ENCODE data around the gene STK40.

The STK40 gene

GRCh38 chr1:36397378-36398230 lies 11.9 kb upstream of the STK40 start, which contains the start of gene LSM10:
Gene LSM10, minus strand, starts transcription at chr1:36397908. Its CDS starts 3,779 bp downstream, at chr1:36394129.
- no peak for DNase-seq

GRCh38 chr1:36397083-36397377 lies 11.3 kb upstream of the STK40 start:
- no peak for DNase-seq

DNA sequence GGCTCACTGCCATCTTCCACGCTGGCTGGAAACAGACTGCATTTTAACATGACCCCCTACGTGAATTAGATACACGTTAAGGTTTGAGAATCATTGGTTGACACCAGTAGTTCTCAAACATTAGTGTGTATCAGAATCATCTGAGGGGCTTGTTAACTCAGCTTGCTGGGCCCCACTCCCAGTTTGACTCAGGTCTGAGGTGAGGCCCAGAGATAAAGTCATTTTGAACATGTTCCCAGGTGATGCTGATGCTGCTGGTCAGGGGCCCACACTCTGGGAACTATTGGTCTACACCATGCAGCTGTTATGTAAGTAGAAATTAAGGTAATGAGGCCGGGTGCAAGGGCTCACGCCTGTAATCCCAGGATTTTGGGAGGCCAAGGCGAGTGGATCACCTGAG lies 10.6 kb upstream of the STK40 start:
- no peak for DNase-seq

DNA sequence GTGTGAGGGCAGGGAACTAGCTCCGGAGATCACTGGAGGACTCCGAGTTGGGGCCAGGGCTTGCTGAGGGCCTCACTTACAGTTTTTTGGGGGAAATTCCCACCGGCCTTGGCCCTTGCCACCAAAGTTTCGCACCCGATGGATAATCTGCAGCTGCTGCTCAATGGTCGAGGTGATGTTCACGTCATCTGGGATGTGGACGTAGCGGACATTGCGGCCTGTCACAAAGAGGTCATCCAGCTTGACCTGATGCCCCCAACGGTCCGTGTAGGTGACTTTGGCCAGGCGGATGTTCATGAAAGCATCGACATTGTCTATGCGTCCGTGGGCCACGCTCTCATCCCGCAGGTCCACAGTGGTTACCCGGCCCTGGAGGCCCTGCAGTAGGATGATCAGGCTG lies 8.0 kb upstream of the STK40 start:
- no peak for DNase-seq

GRCh38 chr1:36392836-36393235 lies 7.1 kb upstream of the STK40 start:
- DNase-seq: no peak

DNA sequence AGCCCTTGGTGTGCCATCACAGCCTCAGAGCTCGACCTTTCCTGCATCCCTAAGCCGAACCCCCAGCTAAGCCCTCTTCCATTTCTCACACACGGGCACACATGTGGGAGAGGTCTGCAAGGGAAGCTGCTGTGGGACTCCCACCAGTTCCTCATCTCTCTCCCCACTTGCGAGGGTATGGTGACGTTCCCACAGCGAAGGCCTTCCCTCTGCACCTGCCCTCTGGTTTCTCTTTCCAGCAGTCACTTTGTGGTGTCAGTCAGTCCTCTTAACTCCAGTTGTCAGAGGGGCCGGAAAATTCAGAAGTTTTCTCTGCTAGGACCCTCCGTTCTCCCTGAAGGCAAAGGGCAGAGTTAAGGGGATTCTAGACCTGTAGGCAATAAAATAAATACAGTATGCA lies 5.5 kb upstream of the STK40 start:
- DNase-seq: no peak

GRCh38 chr1:36390411-36390810 lies 4.7 kb upstream of the STK40 start:
- DNase-seq: no peak

DNA sequence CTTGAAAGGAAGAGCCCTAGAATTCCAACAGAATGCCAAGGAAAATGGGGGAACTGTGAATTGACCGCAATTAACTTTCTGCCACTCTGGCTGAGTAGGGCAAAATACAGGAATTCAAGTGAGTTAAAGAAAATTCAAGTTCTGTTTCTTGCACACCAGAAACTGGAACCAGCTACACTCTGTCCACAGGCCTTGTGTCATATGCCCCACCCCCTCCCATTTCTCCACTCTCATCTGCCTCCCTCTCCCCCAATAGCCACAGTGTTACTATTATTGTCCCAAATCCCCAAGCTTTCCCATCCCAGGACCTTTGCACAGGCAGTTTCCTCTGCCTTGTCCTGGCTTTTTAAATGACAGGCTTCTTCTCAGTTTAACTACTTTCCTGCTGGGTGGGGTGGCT lies 4.3 kb upstream of the STK40 start:
- no peak for DNase-seq

DNA sequence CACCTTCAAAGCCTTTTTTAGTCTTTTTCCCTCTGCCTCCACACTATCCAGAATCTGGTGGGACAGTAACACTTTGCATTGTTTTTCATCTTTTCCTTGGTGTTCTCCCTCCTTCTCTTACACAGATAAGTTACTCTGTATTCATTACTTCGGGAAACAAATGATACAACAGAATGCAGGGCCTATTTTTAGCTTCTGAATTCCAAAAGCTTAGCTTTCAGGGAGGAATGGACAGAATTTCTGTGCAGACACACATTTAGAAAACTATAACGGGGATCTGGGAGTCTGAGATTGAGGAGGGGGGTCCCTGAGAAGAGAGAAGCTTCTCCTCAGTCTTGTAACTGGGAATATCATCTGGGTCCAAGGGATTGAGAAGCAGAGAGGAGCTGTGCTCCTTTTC lies 3.5 kb upstream of the STK40 start:
- no peak for DNase-seq

DNA sequence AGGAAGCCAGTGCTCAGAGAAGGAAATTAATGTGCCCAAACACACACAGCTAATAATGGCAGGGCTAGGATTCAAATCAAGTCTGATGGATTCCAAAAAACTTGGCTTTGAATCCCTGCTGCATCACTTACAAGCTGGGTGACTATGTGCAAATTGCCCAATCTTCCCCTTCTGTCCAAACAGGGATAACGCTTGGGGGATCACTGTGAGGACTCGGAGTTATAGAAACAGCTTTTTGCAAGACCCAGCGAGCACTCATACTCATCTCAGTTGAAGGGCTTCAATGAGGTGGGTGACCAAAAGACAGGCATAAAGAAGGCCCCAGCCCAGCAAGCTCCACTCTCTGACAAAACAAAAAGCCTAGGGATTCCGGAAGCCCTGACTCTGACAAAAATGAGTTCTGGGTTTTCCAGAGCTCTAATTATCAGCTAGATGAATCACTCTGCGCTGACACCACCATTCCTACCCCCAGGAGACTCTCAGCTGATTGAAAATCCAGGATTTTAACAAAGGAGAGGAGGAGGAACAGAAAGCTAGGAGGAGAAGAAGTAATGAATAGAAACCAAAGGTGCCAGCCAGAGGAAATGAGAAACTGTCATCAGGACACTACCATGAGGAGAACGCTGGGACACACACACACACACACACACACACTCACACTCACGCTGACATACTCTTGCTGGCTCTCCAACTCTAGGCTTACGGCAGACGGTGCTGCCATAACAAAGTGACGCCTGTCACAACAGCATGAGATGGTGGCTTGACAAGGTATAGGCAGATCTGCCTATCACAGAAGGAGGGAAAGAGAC lies 1.6 kb upstream of the STK40 start:
- DNase-seq: no peak

DNA sequence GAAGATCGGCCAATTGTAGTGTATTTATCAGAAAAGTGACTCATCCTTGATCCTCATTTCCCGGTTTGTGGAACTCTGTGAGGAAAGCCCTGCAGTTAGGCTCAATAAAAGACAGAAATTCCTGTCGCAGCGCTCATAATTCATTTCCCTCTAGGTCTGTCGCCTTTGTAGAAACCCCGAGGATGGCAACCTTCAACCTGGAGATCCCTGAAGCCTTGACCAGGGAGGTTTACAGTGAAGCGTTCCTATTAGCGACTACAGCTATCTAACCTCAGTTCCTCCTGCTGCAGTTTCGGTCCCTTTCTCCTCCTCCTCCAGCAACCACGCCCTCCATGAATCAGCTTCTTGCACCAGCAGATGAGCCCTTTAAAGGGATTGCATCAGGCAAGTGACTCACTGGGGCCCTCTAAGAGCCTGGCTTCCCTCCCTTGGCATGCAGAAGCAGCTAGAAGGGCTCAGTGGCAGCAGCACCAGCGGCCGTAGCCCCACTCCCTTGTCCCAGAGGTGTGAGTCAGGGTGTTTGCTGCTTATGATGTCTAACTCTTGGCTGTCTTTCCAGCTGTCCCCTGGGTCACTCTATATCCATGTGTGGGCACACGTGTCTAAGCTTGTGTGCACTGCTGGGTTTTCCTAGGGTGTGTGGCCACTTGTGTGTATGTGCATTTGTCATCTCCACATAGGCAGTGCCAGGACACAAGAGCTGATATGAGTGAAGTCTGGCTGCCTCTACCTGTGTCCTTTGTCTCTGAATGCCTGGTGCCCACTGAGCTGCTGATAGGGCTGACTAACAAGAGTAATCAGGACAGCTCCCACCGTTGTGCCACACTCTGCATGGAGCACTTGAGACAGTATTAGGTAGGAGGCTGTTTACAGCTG lies 779 bp upstream of the STK40 start:
- DNase-seq: no peak

- DNase-seq: no peak
Measured at GRCh38 chr1:36384542-36385409, 948 bp downstream of the STK40 start.

DNA sequence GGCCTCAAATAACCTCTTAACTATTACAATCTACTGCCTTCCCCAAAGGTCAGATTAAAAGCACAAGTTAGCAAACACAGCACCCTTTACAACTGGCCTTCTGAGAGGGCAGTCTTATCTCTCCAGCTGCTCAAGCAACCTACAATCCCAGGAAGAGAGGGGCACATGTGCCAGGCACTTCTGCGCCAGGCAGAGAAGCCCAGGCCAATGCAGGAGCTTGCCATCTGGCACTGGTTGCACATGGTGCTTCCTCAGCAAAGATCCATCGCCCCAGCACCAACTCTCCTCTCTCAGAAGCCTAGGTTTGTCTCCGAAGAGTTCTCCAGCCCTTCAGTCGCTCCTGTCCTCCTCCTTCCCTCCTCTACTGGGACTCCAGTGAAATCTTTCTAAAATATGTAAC lies 2.5 kb downstream of the STK40 start:
- no peak for DNase-seq

- no peak for DNase-seq
Measured at GRCh38 chr1:36382669-36383068, 3.1 kb downstream of the STK40 start.

DNA sequence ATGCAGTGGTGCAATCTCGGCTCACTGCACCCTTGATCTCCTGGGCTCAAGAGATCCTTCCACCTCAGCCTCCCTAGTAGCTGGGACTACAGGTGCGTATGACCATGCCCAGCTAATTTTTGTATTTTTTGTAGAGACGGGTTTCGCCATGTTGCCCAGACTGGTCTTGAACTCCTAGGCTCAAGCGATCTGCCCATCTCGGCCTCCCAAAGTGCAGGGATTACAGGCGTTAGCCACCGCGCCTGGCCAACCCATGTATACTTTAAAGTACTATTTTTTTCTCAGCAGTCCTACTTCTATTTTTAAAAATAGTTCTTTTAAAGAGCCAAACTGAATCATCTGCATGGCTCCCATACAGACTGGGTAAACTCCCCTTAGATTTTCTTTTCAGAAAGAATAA lies 3.5 kb downstream of the STK40 start:
- no peak for DNase-seq

DNA sequence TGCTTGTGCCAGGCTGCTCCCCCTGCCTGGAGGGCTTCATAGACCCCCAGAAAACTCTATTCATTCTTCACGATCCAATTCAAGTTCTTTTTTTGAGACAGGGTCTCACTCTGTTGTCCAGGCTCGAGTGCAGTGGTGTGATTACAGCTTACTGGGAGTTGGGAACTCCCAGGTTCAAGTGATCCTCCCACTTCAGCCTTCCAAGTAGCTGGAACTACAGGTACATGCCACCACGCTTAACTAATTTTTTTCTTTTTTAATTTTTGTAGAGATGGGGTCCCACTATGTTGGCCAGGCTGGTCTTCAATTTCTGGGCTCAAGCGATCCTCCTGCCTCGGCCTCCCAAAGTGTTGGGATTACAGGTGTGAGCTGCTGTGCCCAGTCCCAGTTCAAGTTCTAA lies 4.3 kb downstream of the STK40 start:
- no peak for DNase-seq

GRCh38 chr1:36380782-36381181 lies 4.9 kb downstream of the STK40 start:
- DNase-seq: no peak

DNA sequence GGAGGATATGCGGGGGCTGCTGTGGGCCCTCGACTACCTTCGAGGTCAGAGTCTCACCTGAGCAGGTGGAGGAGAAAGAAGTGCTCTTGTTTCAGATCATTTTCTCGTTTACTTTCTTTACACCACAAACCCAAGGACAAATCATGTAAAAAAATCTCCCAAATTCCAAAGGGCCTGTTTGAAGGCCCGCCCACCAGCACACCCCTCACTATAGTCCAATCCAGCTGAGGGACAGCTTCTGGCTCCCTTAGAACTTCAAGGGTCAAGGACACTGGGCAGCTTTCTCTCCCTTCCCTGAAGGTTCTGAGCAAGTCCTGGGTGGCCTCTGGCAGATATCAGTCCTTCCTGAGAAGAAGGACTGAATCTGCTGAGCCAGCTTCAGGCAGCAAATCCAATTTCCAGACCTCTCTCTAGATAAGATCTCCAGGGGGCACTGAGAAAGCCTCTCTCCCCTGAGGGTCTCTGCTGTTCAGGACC lies 5.5 kb downstream of the STK40 start:
- DNase-seq: no peak

DNA sequence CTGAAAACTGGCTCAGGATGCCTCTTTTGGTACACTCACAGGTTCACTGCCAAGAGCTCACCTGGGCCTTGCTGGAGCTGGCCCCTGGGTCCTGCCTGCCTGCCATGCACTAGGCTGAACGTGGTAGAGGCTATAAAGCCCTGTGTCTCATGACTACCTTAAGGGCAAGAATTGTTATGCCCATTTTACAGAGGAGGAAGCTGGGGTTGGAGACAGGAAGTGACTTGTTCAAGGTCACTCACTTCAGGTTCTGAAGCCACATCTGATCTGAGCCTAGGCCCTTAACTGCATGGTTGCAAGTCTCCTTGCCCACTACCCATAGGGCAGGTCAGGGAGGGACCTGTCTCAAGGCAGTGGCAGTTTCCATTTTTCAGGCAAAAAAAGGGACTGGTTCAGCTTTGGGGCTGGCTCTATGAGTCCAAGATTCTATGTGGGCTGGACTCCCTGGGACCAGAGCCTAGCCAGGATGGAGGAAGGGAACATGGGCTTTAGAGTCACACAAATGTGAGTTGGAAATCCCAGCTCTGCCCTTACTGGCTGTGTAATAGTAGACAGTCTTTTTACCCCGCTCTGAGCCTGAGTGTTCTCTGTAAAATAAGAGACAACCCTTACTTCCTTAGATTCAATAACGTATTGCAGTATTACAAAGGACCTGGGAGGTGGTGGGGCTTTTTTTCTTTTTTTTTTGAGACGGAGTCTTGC lies 7.8 kb downstream of the STK40 start:
- DNase-seq: no peak

- no peak for DNase-seq
Measured at GRCh38 chr1:36372617-36373016, 13.1 kb downstream of the STK40 start.

DNA sequence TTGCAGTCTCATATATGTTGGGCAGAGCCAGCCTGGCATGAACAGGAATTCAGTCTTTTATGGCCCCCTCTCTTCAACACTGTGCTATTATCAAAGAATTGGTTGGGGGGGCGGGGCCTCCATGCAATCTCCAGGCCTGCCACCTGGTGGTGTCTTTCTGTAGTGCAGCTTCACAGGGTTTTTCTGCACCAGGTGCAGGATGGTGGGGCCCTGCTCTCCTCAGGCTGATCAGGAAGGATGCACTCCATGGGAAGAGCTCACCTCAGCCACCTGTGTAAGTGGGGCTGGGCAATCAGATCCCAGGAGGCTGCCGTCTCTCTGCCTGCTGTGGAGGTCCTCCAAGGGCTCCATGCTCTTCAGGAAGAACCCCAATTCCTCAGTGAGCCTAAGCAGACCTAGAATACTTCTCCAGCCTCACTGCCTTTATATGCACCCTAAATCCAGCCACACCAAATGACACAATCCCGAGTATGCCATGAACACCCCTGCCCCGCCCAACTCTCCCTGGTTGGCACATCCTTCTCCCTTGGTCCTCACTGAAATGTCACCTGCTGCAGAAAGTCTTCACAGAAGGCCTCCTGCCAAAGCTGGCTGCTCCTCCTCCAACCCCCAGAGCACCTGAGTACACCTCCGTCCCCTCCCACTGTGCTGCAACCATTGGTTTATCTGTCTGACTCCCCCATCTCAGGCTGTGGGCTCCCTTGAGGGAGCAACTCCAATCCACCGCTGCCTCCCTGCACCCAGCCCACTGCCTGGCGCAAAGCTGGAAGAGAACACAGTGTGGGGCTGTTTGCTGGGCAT lies 16.5 kb downstream of the STK40 start:
- no peak for DNase-seq

Data from cortex of kidney (tissue), 1 donor.